ENCODE results near the gene SRRD.

SRRD gene

GRCh38 chr22:26439559-26439958, 44.1 kb upstream of the SRRD start:
- Mint-ChIP-seq H3K27ac (no peak overlapping the region), H3K4me1 (peaks cover 7% of the 10 kb centered on the region), H3K4me3 (no peak overlapping the region), H3K9me3 (no peaks in the 10 kb centered on the region), H3K36me3 (ENCODE audit: low read depth) (no peaks in the 10 kb centered on the region), H3K27me3 (ENCODE audit: low read depth) (peaks cover 7% of the 10 kb centered on the region)
- TF ChIP-seq, protein P1, sequence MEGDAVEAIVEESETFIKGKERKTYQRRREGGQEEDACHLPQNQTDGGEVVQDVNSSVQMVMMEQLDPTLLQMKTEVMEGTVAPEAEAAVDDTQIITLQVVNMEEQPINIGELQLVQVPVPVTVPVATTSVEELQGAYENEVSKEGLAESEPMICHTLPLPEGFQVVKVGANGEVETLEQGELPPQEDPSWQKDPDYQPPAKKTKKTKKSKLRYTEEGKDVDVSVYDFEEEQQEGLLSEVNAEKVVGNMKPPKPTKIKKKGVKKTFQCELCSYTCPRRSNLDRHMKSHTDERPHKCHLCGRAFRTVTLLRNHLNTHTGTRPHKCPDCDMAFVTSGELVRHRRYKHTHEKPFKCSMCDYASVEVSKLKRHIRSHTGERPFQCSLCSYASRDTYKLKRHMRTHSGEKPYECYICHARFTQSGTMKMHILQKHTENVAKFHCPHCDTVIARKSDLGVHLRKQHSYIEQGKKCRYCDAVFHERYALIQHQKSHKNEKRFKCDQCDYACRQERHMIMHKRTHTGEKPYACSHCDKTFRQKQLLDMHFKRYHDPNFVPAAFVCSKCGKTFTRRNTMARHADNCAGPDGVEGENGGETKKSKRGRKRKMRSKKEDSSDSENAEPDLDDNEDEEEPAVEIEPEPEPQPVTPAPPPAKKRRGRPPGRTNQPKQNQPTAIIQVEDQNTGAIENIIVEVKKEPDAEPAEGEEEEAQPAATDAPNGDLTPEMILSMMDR (IDR thresholded peaks at IDR 0.05; ENCODE audit: unreplicated experiment in 3 of 3): no peak

GRCh38 chr22:26442086-26442756, 41.5 kb upstream of the SRRD start:
- no peaks in the 10 kb centered on the region for H3K27me3 Mint-ChIP-seq (ENCODE audit: low read depth)
- H3K9me3 Mint-ChIP-seq: no peaks in the 10 kb centered on the region
- H3K36me3 Mint-ChIP-seq (ENCODE audit: low read depth): no peaks in the 10 kb centered on the region
- TF ChIP-seq, protein P1 (IDR thresholded peaks at IDR 0.05; ENCODE audit: unreplicated experiment in 3 of 3): no peak
- H3K27ac Mint-ChIP-seq: no peak overlapping the region
- H3K4me1 Mint-ChIP-seq: no peaks in the 10 kb centered on the region
- H3K4me3 Mint-ChIP-seq: no peak overlapping the region

DNA sequence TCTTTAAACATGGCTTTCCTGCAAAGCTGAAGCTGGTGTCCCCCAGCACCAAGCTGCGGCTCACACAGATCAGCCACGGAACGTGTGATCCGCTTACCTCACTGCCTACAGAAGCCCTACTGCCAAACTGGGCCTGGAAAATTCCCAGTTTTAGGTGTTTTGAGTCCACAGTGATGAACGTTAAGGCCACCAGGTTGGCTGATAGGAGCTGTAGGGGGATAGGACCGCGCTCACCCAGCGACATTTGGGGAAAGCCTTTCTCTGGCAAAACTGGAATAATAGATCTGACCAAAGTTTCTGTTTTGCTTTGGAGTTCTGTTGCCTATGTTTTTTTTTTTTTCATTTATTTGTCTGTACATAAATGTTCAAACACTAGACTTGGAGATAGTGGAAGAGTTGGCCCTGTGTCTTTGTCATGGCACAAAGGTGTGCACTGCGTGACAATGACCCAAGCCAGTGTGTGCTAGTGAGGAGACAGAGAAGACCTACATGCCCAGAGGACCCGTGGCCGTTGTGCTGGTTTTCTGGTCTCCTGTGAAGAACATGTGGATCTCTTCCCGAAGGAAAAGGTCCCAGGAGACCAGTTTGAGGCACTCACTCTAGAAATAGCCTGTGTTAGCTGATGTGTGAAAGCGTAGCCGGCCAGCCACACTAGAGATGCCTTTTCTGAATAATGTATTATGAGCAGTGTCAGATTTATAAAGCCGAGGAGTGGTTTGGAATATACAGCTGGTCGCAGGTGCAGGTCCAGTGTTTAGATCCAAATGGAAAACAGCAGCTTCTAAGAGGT, 39.6 kb upstream of the SRRD start:
- H3K36me3 Mint-ChIP-seq (ENCODE audit: low read depth): no peaks in the 10 kb centered on the region
- TF ChIP-seq, protein P1 (IDR thresholded peaks at IDR 0.05; ENCODE audit: unreplicated experiment in 3 of 3): no peak
- peak overlapping the region in 1 of 3 experiments; percentile 86 for H3K27ac Mint-ChIP-seq
- no peaks in the 10 kb centered on the region for H3K9me3 Mint-ChIP-seq
- H3K4me3 Mint-ChIP-seq: no peak overlapping the region
- H3K4me1 Mint-ChIP-seq: no peaks in the 10 kb centered on the region
- H3K27me3 Mint-ChIP-seq (ENCODE audit: low read depth): no peaks in the 10 kb centered on the region

DNA sequence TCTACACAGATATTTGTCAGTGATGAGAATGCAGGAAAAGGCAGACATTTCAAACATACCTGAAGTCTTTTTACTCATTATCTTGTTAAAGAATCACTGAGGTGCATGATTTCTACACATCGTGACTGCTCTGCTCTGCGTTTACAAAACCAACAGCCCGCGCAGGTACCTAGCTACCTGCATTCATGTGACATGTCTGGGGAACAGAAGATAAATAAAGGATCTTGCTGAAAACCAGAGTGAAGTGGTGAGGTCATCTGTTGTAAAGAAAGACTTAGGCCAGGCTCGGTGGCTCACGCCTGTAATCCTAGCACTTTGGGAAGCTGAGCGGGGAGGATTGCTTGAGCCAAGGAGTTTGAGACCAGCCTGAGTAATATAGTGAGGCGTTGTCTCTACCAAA, 38.9 kb upstream of the SRRD start:
- TF ChIP-seq, protein P1 (IDR thresholded peaks at IDR 0.05; ENCODE audit: unreplicated experiment in 3 of 3): no peak
- Mint-ChIP-seq H3K9me3 (no peaks in the 10 kb centered on the region), H3K4me3 (no peak overlapping the region), H3K4me1 (no peaks in the 10 kb centered on the region), H3K36me3 (ENCODE audit: low read depth) (no peaks in the 10 kb centered on the region), H3K27ac (peak overlapping the region in 2 of 3 experiments; percentile 9 to 86), H3K27me3 (ENCODE audit: low read depth) (no peaks in the 10 kb centered on the region)

DNA sequence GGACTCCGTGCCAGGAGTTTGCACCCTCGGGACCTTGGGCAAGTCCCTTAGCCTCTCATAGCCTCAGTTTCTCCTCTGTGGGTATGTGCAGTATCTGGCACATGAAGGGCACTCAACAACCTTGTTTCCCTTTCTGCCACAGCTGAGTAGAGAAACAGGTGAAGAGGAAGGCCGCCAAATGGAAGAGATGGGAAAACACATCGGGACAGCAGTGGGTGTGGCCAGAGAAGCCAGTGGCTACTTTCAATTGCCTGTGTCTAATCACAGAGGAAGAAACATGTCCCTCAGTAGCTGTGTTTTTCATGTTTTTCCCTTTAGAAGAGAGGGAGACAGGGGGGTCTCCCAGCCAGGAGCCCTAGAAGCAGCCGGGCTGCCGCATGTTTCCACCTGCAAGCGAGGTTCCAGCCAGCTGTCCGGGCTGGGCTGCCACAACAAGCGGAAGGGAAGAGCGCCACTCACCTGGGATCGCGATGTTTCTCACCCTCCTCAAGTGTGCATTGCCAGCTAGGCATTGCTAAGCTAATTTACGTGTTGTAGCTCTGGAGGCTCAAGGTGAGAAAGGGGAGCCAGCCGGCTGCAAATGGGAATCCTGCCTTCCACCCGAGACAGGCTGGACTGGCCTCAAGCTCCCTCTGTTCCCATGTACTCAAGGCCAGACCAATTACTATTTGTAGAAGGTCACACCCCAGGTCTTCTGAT, 38.0 kb upstream of the SRRD start:
- Mint-ChIP-seq H3K4me3 (no peak overlapping the region), H3K4me1 (no peaks in the 10 kb centered on the region), H3K27me3 (ENCODE audit: low read depth) (no peaks in the 10 kb centered on the region), H3K9me3 (no peaks in the 10 kb centered on the region), H3K27ac (no peak overlapping the region), H3K36me3 (ENCODE audit: low read depth) (peaks cover 4% of the 10 kb centered on the region)
- TF ChIP-seq, protein P1 (IDR thresholded peaks at IDR 0.05; ENCODE audit: unreplicated experiment in 3 of 3): no peak
